HepG2 (cell line): ENCODE measurements around the gene ADCY7. TPM values are rescaled to one million over a fixed set of nuclear protein-coding genes. Genes with fewer than 3 reads are reported as not detected.

ENCODE experiments used
- ATAC-seq: fragments of 200-7000 bp; cut with Tn5 transposase; 3 replicates; pipeline ENCODE4 v1.9.1; 2020; ENCODE audit warnings: mild to moderate bottlenecking, moderate library complexity
- BruUV-seq: library from RNA; stranded (reverse); fragments of 400-500 nt; replicated peaks from 2 replicates; lab custom pipeline; 2021; lab: Mats Ljungman, UMichigan
- CTCF ChIA-PET: fragments of 300-600 bp; formaldehyde crosslinking; extraction: SDS; loops from one replicate; lab custom pipeline; 2021; ENCODE audit warnings: low total read pairs, inconsistent platforms, low intra/inter-chr PET ratio; lab: Yijun Ruan, JAX
- POLR2A ChIA-PET: fragments of 350-600 bp; sonication (Branson Sonifier 250); formaldehyde crosslinking; loops from one replicate; lab custom pipeline; 2020; ENCODE audit warnings: antibody characterized with exemption, inconsistent platforms; lab: Yijun Ruan, JAX
- DNase-seq: peaks from one replicate; pipeline ENCODE4 v3.0.0-alpha.2; 2015; ENCODE audit warnings: low spot score
- FAIRE-seq: peaks from 3 replicates; lab custom pipeline; 2011; peaks lifted over from hg19 to GRCh38; lab: Jason Lieb, UNC
- H2AFZ ChIP-seq: one replicate; pipeline ENCODE4 v1.6.1; 2011; ENCODE audit warnings: low read length, inconsistent platforms
- H3K27ac ChIP-seq: fragments of 300-600 bp; 3 replicates; pipeline ENCODE4 v1.8.0; 2011; ENCODE audit warnings: mixed run types, mild to moderate bottlenecking, mixed read lengths, low read length, inconsistent platforms; ENCODE audit not compliant: insufficient read depth; ENCODE audit errors: extremely low read length
- H3K27me3 ChIP-seq, 2 experiments: fragments of 200-600 bp in 1 of 2; 2 replicates in 1 of 2; 3 replicates in 1 of 2; pipeline versions ENCODE4 v1.6.0 to v1.8.0; 2011; ENCODE audit warnings: low read length in 2 of 2, mild to moderate bottlenecking in 2 of 2, moderate library complexity in 2 of 2, inconsistent platforms in 1 of 2; ENCODE audit not compliant: insufficient read depth in 2 of 2, control insufficient read depth in 1 of 2
- H3K36me3 ChIP-seq, 2 experiments: fragments of 200-600 bp in 1 of 2; replicated peaks in 1 of 2; 2 replicates in 1 of 2; 3 replicates in 1 of 2; pipeline versions ENCODE4 v1.5.1 to v1.8.0; 2011; ENCODE audit warnings: low read length in 2 of 2, inconsistent platforms in 1 of 2; ENCODE audit not compliant: insufficient read depth in 2 of 2, control insufficient read depth in 1 of 2
- H3K4me1 ChIP-seq: 2 replicates; pipeline ENCODE4 v1.5.1; 2012; ENCODE audit warnings: low read length, inconsistent platforms; ENCODE audit not compliant: insufficient read depth
- H3K4me2 ChIP-seq: 2 replicates; pipeline ENCODE4 v1.6.0; 2011; ENCODE audit warnings: low read depth, low read length, inconsistent platforms
- H3K4me3 ChIP-seq, 3 experiments: fragments of 200-600 bp in 1 of 3; sonication (generic), shearing (Covaris generic) in 1 of 3; replicated peaks in 1 of 3; 2 replicates each; pipeline ENCODE4 v1.5.1; 2011 to 2016; ENCODE audit warnings: low read length in 3 of 3, inconsistent platforms in 2 of 3, low read depth in 2 of 3, mild to moderate bottlenecking in 2 of 3, control low read depth in 1 of 3, mixed read lengths in 1 of 3; ENCODE audit not compliant: insufficient read depth in 1 of 3
- H3K79me2 ChIP-seq: one replicate; pipeline ENCODE4 v1.6.1; 2011; ENCODE audit warnings: low read length, inconsistent platforms; ENCODE audit not compliant: insufficient read depth
- H3K9ac ChIP-seq: 2 replicates; pipeline ENCODE4 v1.6.0; 2011; ENCODE audit warnings: mild to moderate bottlenecking, low read depth, low read length, inconsistent platforms; ENCODE audit not compliant: insufficient read depth
- H3K9me3 ChIP-seq: 2 replicates; pipeline ENCODE4 v1.5.1; 2012; ENCODE audit warnings: mild to moderate bottlenecking, low read length
- H4K20me1 ChIP-seq: 2 replicates; pipeline ENCODE4 v1.6.0; 2011; ENCODE audit warnings: inconsistent platforms, mild to moderate bottlenecking, low read length, moderate library complexity; ENCODE audit not compliant: insufficient read depth
- ATF5 ChIP-seq: sonication (generic); formaldehyde crosslinking; IDR thresholded peaks from 2 replicates; pipeline ENCODE4 v1.4.0; 2020; ENCODE audit warnings: mild to moderate bottlenecking, low read depth, missing genetic modification reagents
- CBX2 ChIP-seq, 2 experiments: fragments of 200-600 bp in 1 of 2; sonication (generic); formaldehyde crosslinking in 1 of 2; IDR thresholded peaks; 2 replicates each; pipeline versions ENCODE4 v1.7.0 to v1.8.1; 2018 to 2022; ENCODE audit warnings: low read depth in 2 of 2, low read length in 1 of 2, mild to moderate bottlenecking in 1 of 2, missing genetic modification reagents in 1 of 2
- FOXA1 ChIP-seq, 2 experiments: fragments of 450-650 bp in 1 of 2; sonication (generic) in 1 of 2; formaldehyde crosslinking in 1 of 2; IDR thresholded peaks; 2 replicates each; pipeline versions ENCODE4 v1.4.0 to v1.6.1; 2016 to 2020; ENCODE audit warnings: missing genetic modification reagents in 1 of 2
- GABPB1 ChIP-seq: IDR thresholded peaks from 2 replicates; pipeline ENCODE4 v1.6.1; 2016; ENCODE audit warnings: mild to moderate bottlenecking, missing genetic modification reagents, moderate library complexity, missing compliant biosample characterization
- GTF3A ChIP-seq: sonication (generic); formaldehyde crosslinking; conservative IDR thresholded peaks from 2 replicates; pipeline ENCODE4 v1.4.0; 2020; ENCODE audit warnings: mild to moderate bottlenecking, missing genetic modification reagents
- MEF2D ChIP-seq: sonication (generic); formaldehyde crosslinking; IDR thresholded peaks from 2 replicates; pipeline ENCODE4 v1.5.1; 2020; ENCODE audit warnings: mild to moderate bottlenecking, missing genetic modification reagents
- NFE2 ChIP-seq: sonication (generic); formaldehyde crosslinking; IDR thresholded peaks from 2 replicates; pipeline ENCODE4 v1.4.0; 2020; ENCODE audit warnings: missing genetic modification reagents
- ZBTB49 ChIP-seq: sonication (generic); formaldehyde crosslinking; IDR thresholded peaks from 2 replicates; pipeline ENCODE4 v1.4.0; 2020; ENCODE audit warnings: missing genetic modification reagents, borderline replicate concordance
- ZNF101 ChIP-seq: sonication (generic); formaldehyde crosslinking; IDR thresholded peaks from 2 replicates; pipeline ENCODE4 v1.4.0; 2020; ENCODE audit warnings: mild to moderate bottlenecking, low read depth, missing genetic modification reagents, borderline replicate concordance
- ZNF12 ChIP-seq: sonication (generic); formaldehyde crosslinking; IDR thresholded peaks from 2 replicates; pipeline ENCODE4 v1.5.0; 2020; ENCODE audit warnings: missing genetic modification reagents
- ZNF207 ChIP-seq: fragments of 450-650 bp; IDR thresholded peaks from 2 replicates; pipeline ENCODE4 v1.6.1; 2016; ENCODE audit warnings: antibody characterized with exemption, borderline replicate concordance
- ZNF317 ChIP-seq: sonication (generic); formaldehyde crosslinking; IDR thresholded peaks from 2 replicates; pipeline ENCODE4 v1.5.0; 2020; ENCODE audit warnings: mild to moderate bottlenecking, missing genetic modification reagents
- WGBS: methylation state at CpG from one replicate; pipeline ENCODE4 v1.1.6; 2017; ENCODE audit warnings: low lambda C conversion rate; 5-methylcytosine and 5-hydroxymethylcytosine counted together
- in situ Hi-C: cut with HindIII; loops from 2 replicates; pipeline ENCODE4 v1.10.0; 2017; ENCODE audit warnings: low pct_unique_long_range_greater_than_20kb; ENCODE audit not compliant: extremely low pct_ligation_motif_present
- intact Hi-C: fragments of 100-400 bp; cut with micrococcal nuclease; formaldehyde crosslinking; loops from one replicate; pipeline ENCODE4 v1.10.0; 2022; ENCODE audit not compliant: unreplicated experiment
- polyA plus RNA-seq, 8 experiments: library from polyadenylated mRNA; depleted of rRNA in 3 of 8; stranded (reverse) in 7 of 8; unstranded in 1 of 8; fragments of >200 nt; fragmentation: Illumina TruSeq in 4 of 8; extraction: Trizol in 4 of 8; gene quantifications; 2 replicates each; pipeline versions ENCODE4 v1.2.1 to v1.2.3, GENCODE V29; 2011 to 2016; ENCODE audit warnings: low read depth in 4 of 8, missing spikeins in 1 of 8, mixed read lengths in 1 of 8; ENCODE audit not compliant: insufficient read depth in 1 of 8
- total RNA-seq, 5 experiments: library from RNA; depleted of rRNA; stranded (reverse); fragments of >200 nt; fragmentation: Illumina TruSeq; extraction: Trizol; gene quantifications; 2 replicates each; pipeline ENCODE4 v1.2.3, GENCODE V29; 2016; ENCODE audit warnings: low read depth in 1 of 5

Gene ADCY7
- total and polyA plus RNA-seq, 2 of the 13 experiments (the other 11 are each of a cell fraction or from before 2014, with no cell fraction given): 2.2 to 4.3 TPM

- TF ChIP-seq FOXA1 (IDR thresholded peaks at IDR 0.05): no peak
- TF ChIP-seq FOXA1 (CRISPR knock-in tag; IDR thresholded peaks at IDR 0.05): no peak
- TF ChIP-seq GTF3A: no peak
- no peak for TF ChIP-seq ZNF207
- no peak for TF ChIP-seq MEF2D
Measured at GRCh38 chr16:50276326-50276640, 9.9 kb downstream of the ADCY7 start (continued).

GRCh38 chr16:50276801-50277555 lies 10.6 kb downstream of the ADCY7 start:
- ChIA-PET CTCF (no interaction called here), POLR2A (no interaction called here)
- intact Hi-C loops (no loop called here), in situ Hi-C loops (no loop called here)
- ATAC-seq (no peak), FAIRE-seq (peak; percentile 40), DNase-seq (peak; percentile 72)
- Histone ChIP-seq H3K4me1 (peaks cover 15% of the 10 kb centered on the region), H3K9ac (no peak overlapping the region), H3K4me3 (no peak overlapping the region), H3K79me2 (no peaks in the 10 kb centered on the region), H3K4me2 (no peak overlapping the region), H3K9me3 (no peaks in the 10 kb centered on the region), H3K27ac (no peak overlapping the region), H3K27me3 (peaks cover 2 to 26% of the 10 kb centered on the region in 2 experiments; a peak in 3 of 5 replicates), H3K36me3 (no peaks in the 10 kb centered on the region), H4K20me1 (no peaks in the 10 kb centered on the region), H2AFZ (no peak overlapping the region)
- WGBS: 40% methylated on average over 4 of the region's 4 CpGs
- BruUV-seq: no TSS peak
- TF ChIP-seq ZNF12 (CRISPR knock-in tag) (no peak), ZNF101 (CRISPR knock-in tag) (no peak), NFE2 (CRISPR knock-in tag) (no peak), ZBTB49 (CRISPR knock-in tag) (no peak), ZNF317 (CRISPR knock-in tag) (no peak), ATF5 (CRISPR knock-in tag) (no peak), CBX2 (IDR thresholded peaks at IDR 0.05; ENCODE audit: low read depth, low read length) (no peak), CBX2 (CRISPR knock-in tag; IDR thresholded peaks at IDR 0.05; ENCODE audit: low read depth) (no peak), GABPB1 (CRISPR knock-in tag) (no peak)
